ENCODE data around the gene MNS1. TPM values are rescaled to one million over a fixed set of nuclear protein-coding genes. Genes with fewer than 3 reads are reported as not detected.

Gene MNS1
- total and polyA plus RNA-seq, 2 donors (not counting 1 experiment from before 2014, with no cell fraction given) = not detected

- TF ChIP-seq EZH2 (IDR thresholded peaks at IDR 0.05; ENCODE audit: borderline replicate concordance, insufficient read depth, low read depth, low read length, poor library complexity, severe bottlenecking) (no peak), CTCF (IDR thresholded peaks at IDR 0.05) (no peak)
- intact Hi-C loops (cut with micrococcal nuclease) = no loop called here
- H3K27ac ChIP-seq (ENCODE audit: low read length in 2 of 2) = no peak overlapping the region
- H3K4me1 ChIP-seq (ENCODE audit: control insufficient read depth in 2 of 2, insufficient read depth in 2 of 2, low read length in 2 of 2) = peaks cover 0 to 2% of the 10 kb centered on the region in 2 donors
- Mint-ChIP-seq H3K4me1 (peaks cover 8% of the 10 kb centered on the region), H3K9me3 (ENCODE audit: insufficient read depth) (no peaks in the 10 kb centered on the region), H3K27me3 (no peaks in the 10 kb centered on the region), H3K27ac (no peak overlapping the region), H3K4me3 (no peak overlapping the region)
- no peak overlapping the region for H2AFZ ChIP-seq (ENCODE audit: insufficient read depth, low read depth, low read length, poor library complexity, severe bottlenecking)
- CTCF ChIA-PET = no interaction called here
- H3K9ac ChIP-seq (ENCODE audit: low read length) = no peak overlapping the region
- H3K4me3 ChIP-seq (ENCODE audit: control extremely low read depth in 1 of 5, extremely low read depth in 1 of 5, insufficient read depth in 1 of 5, low read depth in 2 of 5, low read length in 4 of 5) = no peak overlapping the region
- H4K20me1 ChIP-seq (ENCODE audit: control insufficient read depth, insufficient read depth, low read length, poor library complexity, severe bottlenecking) = no peaks in the 10 kb centered on the region
- DNase-seq (no peak), ATAC-seq (ENCODE audit: low read depth) (no peak)
- no peaks in the 10 kb centered on the region for H3K36me3 ChIP-seq (replicated peaks in 1 of 2; ENCODE audit: control extremely low read depth in 1 of 2, control insufficient read depth in 1 of 2, extremely low read depth in 1 of 2, insufficient read depth in 2 of 2, low read length in 1 of 2)
- POLR2A ChIA-PET = no interaction called here
- H3K9me3 ChIP-seq (ENCODE audit: control extremely low read depth in 1 of 3, control insufficient read depth in 2 of 3, insufficient read depth in 1 of 3, low read length in 2 of 3) = no peaks in the 10 kb centered on the region
- H3K79me2 ChIP-seq (ENCODE audit: control insufficient read depth, insufficient read depth, low read length) = no peaks in the 10 kb centered on the region
- 100% methylated on average over 1 of the region's 2 CpGs for whole genome bisulfite sequencing (ENCODE audit: insufficient coverage)
- no peak overlapping the region for H3K4me2 ChIP-seq (replicated peaks; ENCODE audit: low read depth, low read length, poor library complexity, severe bottlenecking)
- H3K27me3 ChIP-seq (replicated peaks in 1 of 4; ENCODE audit: control extremely low read depth in 1 of 4, control insufficient read depth in 3 of 4, insufficient read depth in 4 of 4, low read length in 3 of 4) = no peaks in the 10 kb centered on the region
These were observed 7.3 kb upstream of the MNS1 start for GRCh38 chr15:56472278-56472677.

GRCh38 chr15:56471440-56472069, 6.6 kb upstream of the MNS1 start:
- POLR2A ChIA-PET = no interaction called here

More at GRCh38 chr15:56471440-56472069, 6.6 kb upstream of the MNS1 start:
- H3K4me1 Mint-ChIP-seq = peaks cover 8% of the 10 kb centered on the region
- H3K27me3 ChIP-seq (replicated peaks in 1 of 4; ENCODE audit: control extremely low read depth in 1 of 4, control insufficient read depth in 3 of 4, insufficient read depth in 4 of 4, low read length in 3 of 4) = no peaks in the 10 kb centered on the region
- no CpG with 5 or more reads among the region's 5 CpGs for WGBS (ENCODE audit: insufficient coverage)
- H4K20me1 ChIP-seq (ENCODE audit: control insufficient read depth, insufficient read depth, low read length, poor library complexity, severe bottlenecking) = no peaks in the 10 kb centered on the region
- no peaks in the 10 kb centered on the region for H3K36me3 ChIP-seq (replicated peaks in 1 of 2; ENCODE audit: control extremely low read depth in 1 of 2, control insufficient read depth in 1 of 2, extremely low read depth in 1 of 2, insufficient read depth in 2 of 2, low read length in 1 of 2)
- H3K27ac Mint-ChIP-seq = no peak overlapping the region
- no peak for ATAC-seq (ENCODE audit: low read depth)
- DNase-seq = no peak
- no peak overlapping the region for H3K4me3 ChIP-seq (ENCODE audit: control extremely low read depth in 1 of 5, extremely low read depth in 1 of 5, insufficient read depth in 1 of 5, low read depth in 2 of 5, low read length in 4 of 5)
- no peaks in the 10 kb centered on the region for H3K9me3 ChIP-seq (ENCODE audit: control extremely low read depth in 1 of 3, control insufficient read depth in 2 of 3, insufficient read depth in 1 of 3, low read length in 2 of 3)
- H3K79me2 ChIP-seq (ENCODE audit: control insufficient read depth, insufficient read depth, low read length) = no peaks in the 10 kb centered on the region
- no peak overlapping the region for H3K4me2 ChIP-seq (replicated peaks; ENCODE audit: low read depth, low read length, poor library complexity, severe bottlenecking)
- no peak for TF ChIP-seq CTCF (IDR thresholded peaks at IDR 0.05)
- H2AFZ ChIP-seq (ENCODE audit: insufficient read depth, low read depth, low read length, poor library complexity, severe bottlenecking) = no peak overlapping the region
- H3K27me3 Mint-ChIP-seq = no peaks in the 10 kb centered on the region
- CTCF ChIA-PET = no interaction called here
- intact Hi-C loops (cut with micrococcal nuclease) = no loop called here
- peaks cover 0 to 2% of the 10 kb centered on the region in 2 donors for H3K4me1 ChIP-seq (ENCODE audit: control insufficient read depth in 2 of 2, insufficient read depth in 2 of 2, low read length in 2 of 2)
- no peak overlapping the region for H3K9ac ChIP-seq (ENCODE audit: low read length)
- no peak overlapping the region for H3K4me3 Mint-ChIP-seq
- H3K27ac ChIP-seq (ENCODE audit: low read length in 2 of 2) = no peak overlapping the region
- no peaks in the 10 kb centered on the region for H3K9me3 Mint-ChIP-seq (ENCODE audit: insufficient read depth)

Measured in B cell (primary cell).